Measurements from ENCODE around the gene GAB3. TPM values are rescaled to one million over a fixed set of nuclear protein-coding genes. Genes with fewer than 3 reads are reported as not detected.

Gene GAB3
- total RNA-seq, 1 experiment from 2014 or later: 0.72 TPM

DNA sequence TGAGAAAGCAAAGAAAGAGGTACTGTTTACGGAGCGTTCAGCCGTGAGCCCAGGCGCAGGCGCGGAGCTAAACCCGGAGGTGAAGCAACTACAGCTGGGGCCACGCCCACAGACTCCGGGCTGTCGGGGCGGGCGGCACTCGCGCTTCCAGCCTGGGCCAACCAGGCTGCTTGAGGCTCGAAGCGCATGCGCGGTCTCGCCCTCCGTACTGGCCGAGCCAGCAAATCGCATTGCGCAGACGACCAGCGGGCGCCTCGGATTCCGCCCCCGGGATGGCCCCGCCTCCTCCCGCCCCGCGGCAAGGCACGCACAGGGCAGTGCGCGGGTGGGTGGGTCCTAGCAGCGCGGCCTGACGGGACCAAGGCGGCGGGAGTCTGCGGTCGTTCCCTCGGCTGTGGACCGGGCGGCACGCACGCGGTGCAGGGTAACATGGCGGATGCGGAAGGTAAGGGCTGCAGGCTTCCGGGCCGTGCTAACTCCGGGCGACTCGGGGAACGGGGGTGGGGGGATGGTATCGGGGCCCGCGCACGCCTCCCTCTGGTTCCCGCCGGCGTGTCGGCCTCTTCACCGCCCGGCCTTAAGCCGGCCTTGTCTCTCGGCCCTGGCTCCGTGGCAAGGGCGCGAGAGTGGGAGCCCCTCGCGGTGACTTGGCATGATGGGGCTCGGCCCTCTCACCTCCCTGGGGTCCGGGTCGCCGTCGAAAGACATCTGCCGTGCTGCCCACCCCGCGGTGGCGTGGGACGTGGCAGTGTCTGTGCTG lies 11.8 kb upstream of the GAB3 start, which contains the start of gene DKC1:
DKC1 (plus strand) TSS at position 328 of the 760 bp plus-strand sequence; CDS start at position 430, 102 bp downstream.
- POLR2A ChIA-PET: interaction anchor here (0.9 to 2.0 kb wide), 3 partner anchors 13 to 16 kb away, joined by 3 to 5 read pairs (median 3); no protein-coding TSS in a partner anchor
- no peaks in the 10 kb centered on the region for H3K27me3 Mint-ChIP-seq (ENCODE audit: low read depth)
- no peaks in the 10 kb centered on the region for H3K9me3 Mint-ChIP-seq
- H3K4me3 Mint-ChIP-seq: peak within 1 kb of the TSS; percentile 80
- H3K36me3 Mint-ChIP-seq: peaks cover 33% of the 10 kb centered on the region
- peak; percentile 94 for ATAC-seq
- CTCF ChIA-PET: interaction anchor here (1.0 to 1.4 kb wide), 2 partner anchors 14 to 43 kb away, joined by 3 to 12 read pairs; partner anchors contain the start of gene MPP1
- DNase-seq (ENCODE audit: low spot score): peak; percentile 94
- peaks cover 10% of the 10 kb centered on the region for H3K4me1 Mint-ChIP-seq
- H3K27ac Mint-ChIP-seq: peak within 1 kb of the TSS; percentile 97
- TF ChIP-seq NR3C1 (CRISPR knock-in tag; conservative IDR thresholded peaks at IDR 0.05; ENCODE audit: low read depth) (no peak), ZNF671 (CRISPR knock-in tag; IDR thresholded peaks at IDR 0.05) (no peak), NR1H2 (CRISPR knock-in tag; IDR thresholded peaks at IDR 0.05) (no peak), ATF2 (CRISPR knock-in tag; IDR thresholded peaks at IDR 0.05; ENCODE audit: borderline replicate concordance, low read depth) (no peak), ZNF396 (CRISPR knock-in tag; IDR thresholded peaks at IDR 0.05; ENCODE audit: borderline replicate concordance) (no peak), HMGA2 (CRISPR knock-in tag; IDR thresholded peaks at IDR 0.05) (no peak), ESRRA (CRISPR knock-in tag; IDR thresholded peaks at IDR 0.05; ENCODE audit: borderline replicate concordance) (peak; percentile 33; the same call in 1 of the 2 replicates), USF1 (CRISPR knock-in tag; IDR thresholded peaks at IDR 0.05) (peak; percentile 41; the same call in 1 of the 2 replicates), SP1 (CRISPR knock-in tag; conservative IDR thresholded peaks at IDR 0.05) (peak; percentile 66), KAT7 (CRISPR knock-in tag; IDR thresholded peaks at IDR 0.05; ENCODE audit: borderline replicate concordance) (no peak), ZNF121 (CRISPR knock-in tag; IDR thresholded peaks at IDR 0.05) (no peak), GABPB1 (CRISPR knock-in tag; IDR thresholded peaks at IDR 0.05) (no peak), PREB (CRISPR knock-in tag; IDR thresholded peaks at IDR 0.05; ENCODE audit: borderline replicate concordance) (no peak), MAX (CRISPR knock-in tag; IDR thresholded peaks at IDR 0.05) (peak; percentile 80), ZNF416 (CRISPR knock-in tag; IDR thresholded peaks at IDR 0.05) (no peak), HMGXB4 (CRISPR knock-in tag; IDR thresholded peaks at IDR 0.05) (peak; percentile 41; the same call in 1 of the 2 replicates), ARID4B (CRISPR knock-in tag; IDR thresholded peaks at IDR 0.05; ENCODE audit: borderline replicate concordance) (no peak), MYBL2 (CRISPR knock-in tag; IDR thresholded peaks at IDR 0.05) (0 out of 2 replicates have a peak, but pooled peaks have one; percentile 54)
- TF ChIP-seq, protein P1, sequence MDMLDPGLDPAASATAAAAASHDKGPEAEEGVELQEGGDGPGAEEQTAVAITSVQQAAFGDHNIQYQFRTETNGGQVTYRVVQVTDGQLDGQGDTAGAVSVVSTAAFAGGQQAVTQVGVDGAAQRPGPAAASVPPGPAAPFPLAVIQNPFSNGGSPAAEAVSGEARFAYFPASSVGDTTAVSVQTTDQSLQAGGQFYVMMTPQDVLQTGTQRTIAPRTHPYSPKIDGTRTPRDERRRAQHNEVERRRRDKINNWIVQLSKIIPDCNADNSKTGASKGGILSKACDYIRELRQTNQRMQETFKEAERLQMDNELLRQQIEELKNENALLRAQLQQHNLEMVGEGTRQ (CRISPR knock-in tag; IDR thresholded peaks at IDR 0.05): no peak
- TF ChIP-seq, protein P2, sequence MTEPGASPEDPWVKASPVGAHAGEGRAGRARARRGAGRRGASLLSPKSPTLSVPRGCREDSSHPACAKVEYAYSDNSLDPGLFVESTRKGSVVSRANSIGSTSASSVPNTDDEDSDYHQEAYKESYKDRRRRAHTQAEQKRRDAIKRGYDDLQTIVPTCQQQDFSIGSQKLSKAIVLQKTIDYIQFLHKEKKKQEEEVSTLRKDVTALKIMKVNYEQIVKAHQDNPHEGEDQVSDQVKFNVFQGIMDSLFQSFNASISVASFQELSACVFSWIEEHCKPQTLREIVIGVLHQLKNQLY (CRISPR knock-in tag; IDR thresholded peaks at IDR 0.05): no peak
- TF ChIP-seq, protein P3, sequence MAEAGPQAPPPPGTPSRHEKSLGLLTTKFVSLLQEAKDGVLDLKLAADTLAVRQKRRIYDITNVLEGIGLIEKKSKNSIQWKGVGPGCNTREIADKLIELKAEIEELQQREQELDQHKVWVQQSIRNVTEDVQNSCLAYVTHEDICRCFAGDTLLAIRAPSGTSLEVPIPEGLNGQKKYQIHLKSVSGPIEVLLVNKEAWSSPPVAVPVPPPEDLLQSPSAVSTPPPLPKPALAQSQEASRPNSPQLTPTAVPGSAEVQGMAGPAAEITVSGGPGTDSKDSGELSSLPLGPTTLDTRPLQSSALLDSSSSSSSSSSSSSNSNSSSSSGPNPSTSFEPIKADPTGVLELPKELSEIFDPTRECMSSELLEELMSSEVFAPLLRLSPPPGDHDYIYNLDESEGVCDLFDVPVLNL (CRISPR knock-in tag; IDR thresholded peaks at IDR 0.05; ENCODE audit: borderline replicate concordance, low read depth): 0 out of 2 replicates have a peak, but pooled peaks have one; percentile 34
- TF ChIP-seq, protein P4, sequence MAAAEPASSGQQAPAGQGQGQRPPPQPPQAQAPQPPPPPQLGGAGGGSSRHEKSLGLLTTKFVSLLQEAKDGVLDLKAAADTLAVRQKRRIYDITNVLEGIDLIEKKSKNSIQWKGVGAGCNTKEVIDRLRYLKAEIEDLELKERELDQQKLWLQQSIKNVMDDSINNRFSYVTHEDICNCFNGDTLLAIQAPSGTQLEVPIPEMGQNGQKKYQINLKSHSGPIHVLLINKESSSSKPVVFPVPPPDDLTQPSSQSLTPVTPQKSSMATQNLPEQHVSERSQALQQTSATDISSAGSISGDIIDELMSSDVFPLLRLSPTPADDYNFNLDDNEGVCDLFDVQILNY (CRISPR knock-in tag; IDR thresholded peaks at IDR 0.05): peak; percentile 42; the same call in 1 of the 2 replicates

Measured in WTC11 (cell line).